HUES64 (cell line): ENCODE results near the gene TCF7.

Source experiments
- H3K27ac ChIP-seq: 2 replicates; pipeline ENCODE4 v1.7.0; 2013; ENCODE audit warnings: low read depth, low read length, inconsistent platforms
- H3K27me3 ChIP-seq: 2 replicates; pipeline ENCODE4 v1.6.1; 2013; ENCODE audit warnings: mild to moderate bottlenecking, low read length; ENCODE audit not compliant: insufficient read depth
- H3K36me3 ChIP-seq: 2 replicates; pipeline ENCODE4 v1.6.1; 2013; ENCODE audit warnings: mild to moderate bottlenecking, low read length; ENCODE audit not compliant: insufficient read depth
- H3K4me1 ChIP-seq: 2 replicates; pipeline ENCODE4 v1.6.1; 2013; ENCODE audit warnings: mild to moderate bottlenecking, low read length, moderate library complexity; ENCODE audit not compliant: insufficient read depth
- H3K4me3 ChIP-seq: 2 replicates; pipeline ENCODE4 v1.5.1; 2013; ENCODE audit warnings: mild to moderate bottlenecking, low read length, moderate library complexity
- H3K9ac ChIP-seq: 2 replicates; pipeline ENCODE4 v1.6.1; 2013; ENCODE audit warnings: mild to moderate bottlenecking, low read depth, low read length
- H3K9me3 ChIP-seq: 2 replicates; pipeline ENCODE4 v1.6.1; 2013; ENCODE audit warnings: low read depth, low read length; ENCODE audit not compliant: insufficient read depth
- WGBS: fragments of 150-250, 120-280 bp; methylation state at CpG from one replicate; pipeline ENCODE4 v1.1.7; 2013; ENCODE audit warnings: missing lambda C conversion rate; 5-methylcytosine and 5-hydroxymethylcytosine counted together

The TCF7 gene

GRCh38 chr5:134092875-134093274, 21.6 kb upstream of the TCF7 start:
- no peaks in the 10 kb centered on the region for H3K9me3 ChIP-seq
- no peak overlapping the region for H3K9ac ChIP-seq
- peaks cover 15% of the 10 kb centered on the region; the same call in 1 of the 2 replicates for H3K4me1 ChIP-seq
- WGBS = 91% methylated on average over 1 of the region's 1 CpG
- H3K36me3 ChIP-seq = no peaks in the 10 kb centered on the region
- H3K27ac ChIP-seq = no peak overlapping the region
- H3K4me3 ChIP-seq = no peak overlapping the region
- 0 out of 2 replicates have a peak, but pooled peaks cover 4% of the 10 kb centered on the region for H3K27me3 ChIP-seq

GRCh38 chr5:134093351-134093750, 21.1 kb upstream of the TCF7 start:
- H3K4me1 ChIP-seq = peaks cover 15% of the 10 kb centered on the region; the same call in 1 of the 2 replicates
- peaks cover 5% of the 10 kb centered on the region; the same call in 1 of the 2 replicates for H3K27me3 ChIP-seq
- no peak overlapping the region for H3K27ac ChIP-seq
- H3K36me3 ChIP-seq = no peaks in the 10 kb centered on the region
- H3K4me3 ChIP-seq = no peak overlapping the region
- no peak overlapping the region for H3K9ac ChIP-seq
- WGBS = 92% methylated on average over 5 of the region's 5 CpGs
- H3K9me3 ChIP-seq = no peaks in the 10 kb centered on the region

- H3K9me3 ChIP-seq = no peaks in the 10 kb centered on the region
- H3K9ac ChIP-seq = no peak overlapping the region
- no peak overlapping the region for H3K4me3 ChIP-seq
- no peaks in the 10 kb centered on the region for H3K36me3 ChIP-seq
- peaks cover 27% of the 10 kb centered on the region for H3K4me1 ChIP-seq
- WGBS = 92% methylated on average over 3 of the region's 3 CpGs
- H3K27me3 ChIP-seq = peaks cover 15% of the 10 kb centered on the region; the same call in 1 of the 2 replicates
- no peak overlapping the region for H3K27ac ChIP-seq
These were observed 19.2 kb upstream of the TCF7 start for GRCh38 chr5:134095293-134095692.

- H3K4me3 ChIP-seq = no peak overlapping the region
- WGBS = 88% methylated on average over 14 of the region's 15 CpGs
- H3K9ac ChIP-seq = no peak overlapping the region
- no peak overlapping the region for H3K27ac ChIP-seq
- H3K4me1 ChIP-seq = peaks cover 34% of the 10 kb centered on the region
- no peaks in the 10 kb centered on the region for H3K36me3 ChIP-seq
- H3K27me3 ChIP-seq = peaks cover 20% of the 10 kb centered on the region; the same call in 1 of the 2 replicates
- no peaks in the 10 kb centered on the region for H3K9me3 ChIP-seq
These were observed 18.4 kb upstream of the TCF7 start for GRCh38 chr5:134095887-134096589.

- Histone ChIP-seq H3K36me3 (no peaks in the 10 kb centered on the region), H3K4me3 (no peak overlapping the region), H3K4me1 (peaks cover 42% of the 10 kb centered on the region), H3K27ac (no peak overlapping the region), H3K27me3 (peaks cover 20% of the 10 kb centered on the region; the same call in 1 of the 2 replicates), H3K9me3 (no peaks in the 10 kb centered on the region), H3K9ac (no peak overlapping the region)
- 82% methylated on average over 7 of the region's 7 CpGs for WGBS
These were observed 17.2 kb upstream of the TCF7 start for GRCh38 chr5:134097211-134097749.

GRCh38 chr5:134098690-134099089, 15.8 kb upstream of the TCF7 start:
- H3K27ac ChIP-seq = no peak overlapping the region
- no peak overlapping the region for H3K4me3 ChIP-seq
- no peaks in the 10 kb centered on the region for H3K36me3 ChIP-seq
- H3K9ac ChIP-seq = no peak overlapping the region
- no peaks in the 10 kb centered on the region for H3K9me3 ChIP-seq
- peaks cover 38% of the 10 kb centered on the region for H3K4me1 ChIP-seq
- H3K27me3 ChIP-seq = peaks cover 20% of the 10 kb centered on the region; the same call in 1 of the 2 replicates
- WGBS = 90% methylated on average over 5 of the region's 5 CpGs

GRCh38 chr5:134099288-134099872, 15.1 kb upstream of the TCF7 start:
- Histone ChIP-seq H3K36me3 (no peaks in the 10 kb centered on the region), H3K27me3 (peaks cover 20% of the 10 kb centered on the region; the same call in 1 of the 2 replicates), H3K9ac (no peak overlapping the region), H3K4me3 (no peak overlapping the region), H3K9me3 (no peaks in the 10 kb centered on the region), H3K4me1 (peaks cover 38% of the 10 kb centered on the region), H3K27ac (peak overlapping the region; percentile 79; the same call in 1 of the 2 replicates)
- 80% methylated on average over 11 of the region's 11 CpGs for WGBS

- 28% methylated on average over 2 of the region's 2 CpGs for WGBS
- Histone ChIP-seq H3K36me3 (no peaks in the 10 kb centered on the region), H3K27me3 (peaks cover 20% of the 10 kb centered on the region; the same call in 1 of the 2 replicates), H3K4me3 (peak overlapping the region; percentile 15; the same call in 1 of the 2 replicates), H3K9ac (0 out of 2 replicates have a peak overlapping the region, but pooled peaks have one; percentile 5), H3K27ac (peak overlapping the region; percentile 79; the same call in 1 of the 2 replicates), H3K9me3 (no peaks in the 10 kb centered on the region), H3K4me1 (peaks cover 38% of the 10 kb centered on the region)
These were observed 14.6 kb upstream of the TCF7 start for GRCh38 chr5:134099939-134100282.

GRCh38 chr5:134100283-134101091, 14.0 kb upstream of the TCF7 start:
- H3K4me3 ChIP-seq = peak overlapping the region; percentile 15; the same call in 1 of the 2 replicates
- H3K9me3 ChIP-seq = no peaks in the 10 kb centered on the region
- H3K4me1 ChIP-seq = peaks cover 38% of the 10 kb centered on the region
- peak overlapping the region; percentile 79; the same call in 1 of the 2 replicates for H3K27ac ChIP-seq
- no peaks in the 10 kb centered on the region for H3K36me3 ChIP-seq
- WGBS = 15% methylated on average over 10 of the region's 10 CpGs
- peaks cover 20% of the 10 kb centered on the region; the same call in 1 of the 2 replicates for H3K27me3 ChIP-seq
- H3K9ac ChIP-seq = 0 out of 2 replicates have a peak overlapping the region, but pooled peaks have one; percentile 5

- no peak overlapping the region for H3K9ac ChIP-seq
These were observed 12.6 kb upstream of the TCF7 start for GRCh38 chr5:134101686-134102439.

More at GRCh38 chr5:134101686-134102439, 12.6 kb upstream of the TCF7 start:
- 55% methylated on average over 15 of the region's 20 CpGs for WGBS
- Histone ChIP-seq H3K27me3 (peaks cover 20% of the 10 kb centered on the region; the same call in 1 of the 2 replicates), H3K27ac (no peak overlapping the region), H3K36me3 (no peaks in the 10 kb centered on the region), H3K4me3 (no peak overlapping the region), H3K4me1 (peaks cover 37% of the 10 kb centered on the region), H3K9me3 (no peaks in the 10 kb centered on the region)
